HG03432 (cell line): Measurements from ENCODE around the gene VCL.
A peak's percentile ranks its signal among the peaks of the same experiment; 100 is the strongest.
"Not testable (repeated sequence)": the region's sequence is repeated elsewhere in the genome, so short reads cannot be mapped to it uniquely, and the experiment has no call there.

ENCODE experiments used
- ATAC-seq: cut with Tn5 transposase; IDR thresholded peaks from one replicate; pipeline ENCODE4 v1.9.1; 2021; ENCODE audit warnings: mild to moderate bottlenecking, moderate library complexity; ENCODE audit not compliant: unreplicated experiment

Gene VCL

DNA sequence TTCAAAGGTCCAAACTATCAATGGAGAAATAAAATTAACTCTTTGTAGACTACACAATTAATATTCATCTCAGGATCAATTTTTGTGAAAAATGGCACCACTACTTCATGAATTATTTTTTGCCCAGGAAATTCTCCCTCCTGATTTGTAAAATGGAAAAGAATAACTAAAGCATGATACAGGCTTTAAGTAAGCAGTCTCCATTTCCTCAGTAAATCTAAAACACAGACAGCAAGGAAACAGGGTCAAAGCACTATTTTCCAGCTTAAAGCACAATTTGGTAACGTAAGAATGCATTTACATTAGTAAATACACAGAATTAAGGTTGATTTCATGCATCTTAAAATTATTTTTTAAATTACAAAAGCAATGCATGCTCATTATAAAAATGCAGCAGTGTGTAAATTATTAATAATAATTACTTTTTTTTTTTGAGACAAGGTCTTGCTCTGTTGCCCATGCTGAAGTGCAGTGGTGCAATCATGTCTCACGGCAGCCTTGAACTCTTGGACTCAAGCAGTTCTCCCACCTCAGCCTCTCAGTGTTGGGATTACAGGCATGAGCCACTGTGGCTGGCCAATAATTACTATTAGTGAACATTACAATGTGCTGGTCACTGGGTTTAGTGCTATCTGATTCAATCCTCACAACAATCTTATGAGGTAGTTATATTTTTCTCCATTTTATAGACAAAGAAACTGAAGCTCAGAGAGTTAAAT, 26.1 kb upstream of the VCL start:
- no peak for ATAC-seq

DNA sequence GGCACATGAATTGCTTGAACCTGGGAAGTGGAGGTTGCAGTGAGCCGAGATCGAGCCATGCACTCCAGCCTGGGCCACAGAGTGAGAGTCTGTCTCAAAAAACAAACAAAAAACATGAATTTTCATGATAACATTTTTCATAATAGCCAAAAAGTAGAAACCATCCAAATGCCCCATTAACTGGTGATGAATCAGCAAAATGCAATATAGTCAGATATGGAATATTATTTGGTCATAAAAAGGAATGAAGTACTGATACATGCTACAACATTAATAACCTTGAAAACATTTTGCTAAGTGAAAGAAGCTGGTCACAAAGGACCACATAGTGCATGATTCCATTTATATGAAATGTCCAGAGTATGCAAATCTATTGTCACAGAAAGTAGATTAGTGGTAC, 24.5 kb upstream of the VCL start:
- ATAC-seq: no peak

DNA sequence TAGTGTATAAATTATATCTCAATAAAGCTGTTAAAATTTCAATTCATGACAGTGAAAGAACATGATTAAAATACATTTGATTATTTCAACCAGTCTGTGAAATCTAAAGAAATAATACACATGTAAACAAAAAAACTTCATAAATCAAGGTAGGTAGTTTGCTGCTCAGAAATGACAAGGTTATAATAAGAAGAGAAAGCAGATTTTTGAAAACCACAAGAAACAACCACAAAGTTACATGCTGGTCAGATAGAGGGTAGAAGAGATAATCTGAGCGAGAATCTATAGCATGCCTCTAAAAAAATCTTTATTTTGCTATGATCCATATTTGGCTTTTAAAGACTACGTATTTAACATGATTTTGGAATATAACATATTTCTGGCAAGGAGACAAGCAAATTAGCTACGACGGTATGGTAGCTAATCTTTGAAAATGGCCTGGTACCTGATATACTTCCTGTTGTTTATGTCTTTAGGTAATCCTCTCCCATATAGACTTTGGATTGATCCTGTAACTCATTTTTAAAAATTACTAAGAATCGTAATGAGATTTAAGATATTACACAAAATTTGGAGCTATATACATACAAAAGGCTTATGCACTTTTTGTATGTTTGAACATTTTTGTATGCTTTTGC, 23.5 kb upstream of the VCL start:
- ATAC-seq: no peak

DNA sequence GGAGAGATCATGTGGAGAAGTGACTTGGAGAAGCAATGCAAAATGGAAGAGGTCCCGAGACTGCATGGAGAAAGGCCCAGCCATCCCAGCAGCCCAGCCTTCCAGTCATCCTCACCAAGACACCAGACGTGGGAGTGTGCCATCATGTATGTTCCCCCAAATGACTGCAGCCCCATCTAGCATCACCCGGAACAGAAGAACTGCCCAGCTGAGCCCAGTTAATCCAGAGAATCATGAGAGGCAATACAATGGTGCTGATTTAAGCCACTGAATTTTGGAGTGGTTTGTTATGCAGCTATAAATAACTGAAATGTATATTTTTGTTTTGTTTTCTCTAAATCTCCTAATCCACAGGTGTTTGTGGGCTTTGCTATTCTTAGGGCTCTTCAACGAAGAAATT, 22.5 kb upstream of the VCL start:
- no peak for ATAC-seq

DNA sequence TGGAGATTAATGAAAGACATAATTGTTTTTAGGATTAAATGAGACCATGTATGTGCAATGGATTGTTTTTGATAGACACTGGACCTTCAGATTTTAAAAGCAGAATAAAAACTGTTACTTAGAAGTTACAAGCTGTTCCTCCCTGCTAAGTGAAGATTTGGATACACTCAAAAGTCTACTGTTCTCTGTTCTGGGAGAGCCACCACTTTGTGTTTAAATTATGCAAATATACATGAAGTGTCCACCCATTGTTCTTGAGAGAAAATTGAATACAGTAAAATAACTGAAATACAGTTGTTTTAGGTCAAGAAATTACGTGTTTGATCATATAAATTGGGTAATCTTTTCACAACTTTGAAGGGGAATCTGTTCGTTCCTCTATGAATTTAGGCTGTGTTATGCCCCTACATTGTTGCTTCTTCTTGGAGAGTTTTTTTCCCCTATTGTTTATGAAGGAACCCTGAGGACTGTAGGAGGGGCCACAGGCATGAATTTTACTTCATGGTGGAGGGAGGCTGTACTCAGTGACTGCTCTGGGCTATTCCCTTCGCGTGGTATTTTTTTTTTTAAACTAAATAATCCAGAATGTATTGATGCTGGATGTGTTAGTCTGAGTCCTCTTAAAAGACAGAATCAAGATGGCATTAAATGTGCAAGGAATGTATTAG, 18.6 kb upstream of the VCL start:
- ATAC-seq: no peak

DNA sequence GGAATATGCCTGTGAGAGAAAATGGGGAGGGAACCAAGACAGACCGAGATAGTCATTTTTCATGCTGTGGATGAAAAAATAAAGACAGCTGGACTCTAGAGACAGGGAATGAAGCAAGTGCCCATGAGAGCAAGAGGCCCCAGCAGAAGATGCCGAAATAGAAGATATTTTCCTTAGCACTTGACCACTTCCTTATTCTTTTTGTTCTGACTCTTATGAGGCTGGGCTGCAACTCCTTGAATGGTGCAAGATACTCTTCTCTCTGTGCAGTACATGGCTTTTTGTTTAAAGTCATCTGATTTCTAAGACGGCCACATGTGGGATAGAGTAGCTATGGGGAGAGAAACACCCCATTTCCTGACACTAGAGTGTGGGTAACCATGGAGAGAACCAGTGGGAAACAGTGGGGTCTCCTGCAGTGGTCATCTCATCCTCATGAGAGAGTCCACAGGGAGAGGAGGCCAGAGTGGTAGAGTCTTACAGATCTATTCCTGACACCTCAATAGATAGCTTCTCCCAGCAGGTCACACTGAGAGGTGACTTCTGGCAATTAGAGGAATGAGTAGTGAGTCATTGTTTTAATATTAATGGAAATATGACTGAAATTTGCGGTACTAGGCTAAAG, 18.0 kb upstream of the VCL start:
- ATAC-seq: no peak

DNA sequence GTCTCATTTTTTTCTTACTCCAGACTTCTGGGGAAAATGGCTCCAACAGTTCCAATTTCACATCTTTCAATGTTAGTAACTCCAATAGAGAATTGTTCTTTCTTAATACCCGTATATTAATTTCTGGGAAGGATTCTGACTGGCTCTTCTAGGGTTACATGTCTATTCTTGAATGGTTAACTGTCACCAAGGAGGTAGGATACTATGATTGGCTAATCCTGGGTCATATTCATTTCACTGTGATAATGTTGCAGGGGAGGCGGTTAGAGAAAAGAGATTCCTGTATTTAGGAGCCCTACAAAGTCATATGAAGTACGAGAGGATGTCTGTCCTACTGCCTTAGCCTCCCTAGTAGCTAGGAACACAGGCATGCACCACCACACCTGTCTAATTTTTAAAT, 16.1 kb upstream of the VCL start:
- ATAC-seq: no peak

DNA sequence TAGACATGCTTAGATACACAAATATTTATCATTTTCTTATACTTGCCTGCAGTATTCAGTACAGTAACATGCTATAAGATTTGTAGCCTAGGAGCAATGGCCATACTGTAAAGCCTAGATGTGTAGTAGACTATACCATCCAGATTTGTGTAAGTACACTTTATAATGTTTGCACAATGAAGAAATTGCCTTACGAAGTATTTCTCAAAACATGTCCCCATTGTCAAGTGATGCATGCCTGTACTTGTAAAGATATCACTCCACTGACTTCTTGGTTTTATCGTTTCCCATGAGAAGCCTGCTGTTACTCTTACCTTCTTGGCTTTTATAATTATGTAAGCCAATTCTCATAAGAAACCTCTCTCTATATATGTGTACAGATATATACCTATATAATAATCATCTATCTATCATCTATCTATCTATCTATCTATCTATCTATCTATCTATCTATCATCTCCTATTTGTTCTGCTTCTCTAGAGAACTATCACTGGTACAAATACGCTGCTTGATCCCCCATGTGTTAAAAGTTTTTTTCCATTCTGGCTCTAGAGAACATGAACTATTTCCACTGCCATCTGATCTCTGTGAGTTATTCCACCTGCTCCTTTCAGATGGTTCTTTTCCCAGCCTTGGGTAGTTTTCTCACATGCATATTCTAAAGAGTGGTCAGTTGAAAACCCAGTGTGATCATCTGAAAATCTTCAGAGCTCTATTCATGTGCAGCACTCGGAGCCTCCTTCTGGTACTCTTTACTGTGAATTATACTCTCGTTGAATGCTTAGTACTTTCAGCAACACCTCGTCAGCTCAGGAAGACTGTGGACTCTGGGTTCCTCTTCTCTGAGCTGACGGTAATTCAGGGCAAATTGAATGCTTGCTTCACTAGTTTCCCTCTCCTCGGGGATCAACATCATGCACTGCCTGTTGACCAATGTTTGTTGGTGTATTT, 14.5 kb upstream of the VCL start:
- no peak for ATAC-seq

DNA sequence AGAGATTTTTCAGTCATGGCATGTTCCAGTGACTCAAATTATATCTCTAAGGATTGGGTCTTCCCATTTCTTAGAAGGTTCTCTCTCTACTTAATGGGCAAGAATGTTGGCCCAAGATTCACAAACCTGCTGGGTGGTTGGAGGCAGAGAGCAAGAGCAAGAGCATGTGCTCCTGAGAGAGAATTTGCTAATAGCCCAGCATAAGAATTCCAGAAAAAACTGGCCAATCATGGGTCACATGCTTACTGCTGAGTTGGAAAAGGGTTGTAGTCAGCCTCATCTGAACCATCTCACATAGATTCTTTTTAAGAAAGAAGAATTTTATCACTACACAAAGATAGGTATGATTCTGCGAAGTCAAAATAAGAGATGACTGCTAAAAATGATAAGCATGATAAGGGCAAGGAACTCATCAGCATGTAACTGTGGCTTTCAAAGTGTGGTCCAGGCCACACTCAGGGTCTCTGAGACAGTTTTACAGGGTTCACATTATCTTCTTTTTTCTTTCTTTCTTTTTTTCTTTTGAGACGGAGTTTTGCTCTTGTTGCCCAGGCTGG, 8.2 kb upstream of the VCL start:
- no peak for ATAC-seq

DNA sequence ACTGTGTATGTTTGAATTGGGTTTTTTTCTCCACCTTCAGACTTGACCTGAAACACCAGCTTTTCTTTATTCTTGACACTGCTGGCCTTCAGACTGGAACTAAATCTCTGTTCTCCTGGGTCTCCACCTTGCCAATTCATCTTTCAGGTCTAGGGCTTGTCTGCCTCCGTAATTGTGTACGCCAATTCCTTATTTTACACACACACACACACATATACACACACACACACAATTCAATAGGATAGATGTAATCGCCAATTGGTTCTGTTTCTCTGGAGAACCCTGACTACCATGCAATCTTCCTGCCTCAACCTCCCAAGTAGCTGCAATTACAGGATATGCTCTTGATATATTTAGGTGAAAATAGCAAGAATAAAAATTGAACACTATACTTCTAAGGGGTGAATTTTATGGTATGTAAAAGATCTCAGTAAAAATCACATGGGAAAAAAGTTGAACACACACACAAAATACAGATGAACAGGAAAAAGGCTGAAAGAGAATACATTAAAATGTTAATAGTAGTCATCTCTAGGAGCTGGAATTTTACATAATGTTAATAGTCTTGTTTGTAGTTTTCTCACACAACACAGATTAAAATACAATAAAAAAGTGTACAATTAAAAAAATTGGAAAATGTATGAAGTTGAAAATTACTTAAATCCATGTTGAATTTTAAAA, 6.6 kb upstream of the VCL start:
- no peak for ATAC-seq

DNA sequence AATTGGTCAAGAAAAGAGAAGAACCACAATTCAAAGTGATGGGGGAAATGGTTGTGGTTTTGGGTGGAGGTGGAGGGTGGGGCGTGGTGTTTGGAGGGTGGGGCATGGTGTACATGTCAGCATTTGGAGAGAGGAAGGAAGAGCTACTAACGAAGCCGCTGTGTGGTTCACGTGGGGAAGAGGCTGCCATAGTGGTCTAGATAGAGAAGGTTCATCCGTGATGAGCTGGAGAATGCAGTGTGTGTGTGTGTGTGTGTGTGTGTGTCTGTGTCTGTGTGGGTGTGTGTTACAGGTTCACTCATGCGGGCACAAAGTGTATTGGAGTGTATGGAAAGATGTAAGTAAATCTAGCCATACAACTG, 6.1 kb upstream of the VCL start:
- ATAC-seq: no peak

DNA sequence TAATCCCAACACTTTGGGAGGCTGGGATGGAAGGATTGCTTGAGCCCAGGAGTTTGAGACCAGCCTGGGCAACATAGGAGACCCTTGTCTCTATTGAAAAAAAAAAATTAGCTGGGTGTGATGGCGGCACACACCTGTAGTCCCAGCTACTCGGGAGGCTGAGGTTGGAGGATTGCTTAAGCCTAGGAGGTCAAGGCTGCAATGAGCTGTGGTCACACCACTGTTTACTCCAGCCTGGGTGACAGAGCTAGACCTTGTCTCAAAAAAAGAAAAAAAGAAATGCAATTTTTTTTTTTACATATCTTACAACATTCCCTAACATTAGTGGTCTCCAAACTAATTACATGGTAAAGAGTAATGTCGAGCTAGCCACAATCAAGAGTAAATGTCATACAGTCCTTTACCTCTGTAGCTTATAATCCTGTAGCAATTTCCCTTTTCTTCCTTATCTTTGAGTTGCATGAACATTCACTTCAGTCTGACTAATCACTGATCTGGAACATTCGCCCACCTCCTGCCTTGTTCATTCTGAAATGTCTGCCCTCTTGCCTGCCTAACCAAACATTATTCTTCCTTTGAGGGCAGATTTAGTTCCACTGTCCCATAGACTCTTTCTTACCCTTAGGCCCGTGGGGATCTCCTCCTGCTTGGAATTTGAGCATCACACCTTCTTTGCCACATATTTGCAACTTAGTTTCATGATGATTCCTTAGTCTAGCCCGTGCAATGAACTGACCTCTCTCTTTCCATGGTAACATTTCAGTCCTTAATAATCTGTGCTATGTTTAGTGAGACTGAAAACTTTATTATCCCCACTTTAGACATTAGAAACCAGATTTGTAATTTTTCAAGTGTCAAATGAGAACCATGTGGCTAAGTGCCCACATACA, 4.8 kb upstream of the VCL start:
- ATAC-seq: no peak

DNA sequence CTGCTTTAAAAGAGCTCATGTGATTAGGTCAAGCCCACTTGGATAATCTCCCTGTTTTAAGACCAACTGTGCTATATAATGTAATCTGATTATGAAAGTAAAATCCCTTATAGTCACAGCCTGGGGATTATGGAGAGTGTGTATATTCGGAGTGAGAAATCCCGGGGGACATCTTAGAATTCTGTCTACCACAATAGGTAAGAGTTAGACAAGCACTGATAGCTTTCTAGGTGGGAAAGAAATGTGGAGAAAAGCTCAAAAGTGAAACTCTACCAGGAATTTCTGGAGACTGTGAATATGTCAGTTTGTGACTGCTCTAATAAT, 2.9 kb upstream of the VCL start:
- no peak for ATAC-seq

DNA sequence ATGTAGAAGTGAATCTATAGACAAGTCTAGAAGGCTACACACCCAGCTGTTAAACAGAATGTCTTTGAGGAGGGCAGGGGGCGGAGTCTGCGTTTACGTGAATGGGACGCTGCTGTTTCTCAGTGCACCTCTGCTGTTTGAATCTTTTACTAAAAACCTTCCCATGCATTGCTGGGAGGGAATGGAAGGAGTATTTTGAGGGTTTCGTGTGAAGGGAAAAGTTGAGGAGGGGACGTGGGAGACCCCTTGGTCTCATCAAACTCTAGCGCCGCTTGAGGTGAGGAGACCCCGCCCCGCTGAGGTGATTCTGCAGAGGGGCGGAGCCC, 492 bp upstream of the VCL start:
- peak; percentile 41 for ATAC-seq

DNA sequence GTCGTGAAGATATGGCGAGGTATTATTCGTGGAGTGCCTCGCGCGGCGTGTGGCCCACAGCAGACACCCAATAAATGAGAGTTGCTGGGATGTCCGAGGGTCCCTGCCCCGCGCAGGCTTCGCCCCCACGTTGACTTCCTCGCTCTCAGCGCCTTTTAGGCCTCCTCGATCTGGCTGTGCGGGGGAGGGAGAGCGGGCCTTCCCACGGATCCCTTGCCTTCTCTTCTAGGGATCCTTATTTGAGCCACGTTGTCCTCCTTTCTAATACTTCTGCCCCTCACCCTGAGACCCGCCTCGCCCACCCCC, 660 bp downstream of the VCL start:
- ATAC-seq: no peak

DNA sequence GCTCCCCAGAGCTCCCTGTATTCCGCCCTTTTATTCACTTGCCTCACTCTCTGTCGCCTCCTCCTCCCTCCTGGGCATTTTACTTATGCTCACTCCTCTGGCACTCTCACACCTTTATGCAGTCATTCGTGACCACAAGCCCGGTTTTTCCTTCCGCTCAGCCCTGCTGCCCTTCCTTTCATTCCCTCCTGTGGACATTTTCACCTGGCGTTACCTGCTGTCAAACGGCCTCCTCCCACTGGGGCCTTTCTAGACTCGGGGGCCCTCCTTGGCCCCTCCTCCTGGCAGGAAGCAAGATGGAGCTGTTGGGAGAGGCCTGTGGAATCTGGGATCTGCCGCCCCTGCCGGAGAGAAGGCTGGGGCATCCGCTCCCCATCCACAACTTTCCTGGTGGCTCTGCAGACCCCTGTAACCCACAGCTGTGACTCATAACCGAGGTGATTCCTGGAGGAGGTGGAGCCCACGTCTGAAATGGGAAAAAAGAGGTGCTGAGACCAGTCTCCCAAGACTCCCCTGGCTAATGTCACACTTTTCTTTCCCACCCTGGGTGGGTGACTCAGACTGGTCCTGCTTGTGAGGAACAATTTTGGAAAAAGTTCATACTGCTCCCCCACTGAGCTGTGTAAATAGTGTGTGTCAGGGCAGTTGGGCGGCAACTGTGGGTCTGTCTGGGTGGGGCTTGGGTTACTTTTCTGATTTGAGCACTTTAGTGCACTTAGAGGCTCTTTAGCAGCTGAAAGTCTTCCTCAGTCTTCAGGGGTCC, 1.2 kb downstream of the VCL start:
- no peak for ATAC-seq

DNA sequence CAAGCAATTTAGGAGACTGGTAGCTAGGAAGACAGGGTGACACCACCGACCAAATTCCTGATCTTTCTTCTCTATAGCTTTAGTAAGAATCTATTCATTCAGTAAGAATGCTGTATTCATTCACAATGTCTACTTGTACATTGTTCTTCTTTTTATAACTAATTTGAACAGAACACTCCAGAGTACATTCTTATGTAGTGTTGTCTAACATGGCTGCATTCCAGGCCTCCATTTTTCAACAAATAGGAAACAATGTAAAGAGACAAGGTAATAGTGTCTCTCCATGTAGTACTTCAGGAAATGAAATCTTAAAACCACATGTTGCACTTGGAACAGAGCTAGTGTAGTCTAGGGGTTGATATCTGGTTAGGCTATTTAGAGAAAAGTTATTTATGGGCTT, 1.8 kb downstream of the VCL start:
- ATAC-seq: no peak

DNA sequence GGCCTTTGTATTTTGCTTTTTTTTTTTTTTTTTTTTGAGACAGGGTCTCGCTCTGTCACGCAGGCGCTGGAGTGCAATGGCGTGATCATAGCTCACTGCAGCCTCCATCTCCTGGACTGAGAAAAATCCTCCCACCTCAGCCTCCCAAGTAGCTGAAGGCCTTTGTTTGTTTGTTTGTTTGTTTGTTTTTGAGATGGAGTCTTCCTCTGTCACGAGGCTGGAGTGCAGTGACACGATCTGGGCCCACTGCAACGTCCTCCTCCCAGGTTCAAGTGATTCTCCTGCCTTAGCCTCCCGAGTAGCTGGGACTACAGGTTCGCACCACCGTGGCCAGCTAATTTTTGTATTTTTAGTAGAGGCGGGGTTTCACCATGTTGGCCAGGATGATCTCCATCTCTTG, 2.3 kb downstream of the VCL start:
- ATAC-seq: not testable (repeated sequence)
